Measurements from ENCODE around the gene FBXO5. TPM values are rescaled to one million over a fixed set of nuclear protein-coding genes. Genes with fewer than 3 reads are reported as not detected.

Gene FBXO5
- polyA plus RNA-seq, 1 of the 3 experiments (the other 2 are of a cell fraction): 12.5 TPM

DNA sequence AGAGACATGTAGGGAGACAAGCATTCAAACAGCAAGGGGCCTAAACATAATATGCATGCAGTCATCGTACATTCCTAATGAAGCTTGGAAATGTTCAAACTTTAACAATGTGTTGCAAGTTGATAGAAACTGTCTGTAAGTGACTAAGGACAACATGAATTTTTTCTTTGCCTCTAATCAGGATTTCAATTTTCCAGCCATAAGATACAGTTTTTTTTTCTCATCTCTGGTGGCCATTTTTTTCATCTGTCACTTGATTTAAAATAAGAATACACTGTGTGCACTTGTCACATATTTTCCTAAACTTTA is 41.8 kb upstream of the FBXO5 start:
- H2AFZ ChIP-seq (ENCODE audit: low read depth): no peak overlapping the region

More for the DNA sequence above, 41.8 kb upstream of the FBXO5 start:
- no peaks in the 10 kb centered on the region for H3K4me1 ChIP-seq (ENCODE audit: control insufficient read depth in 1 of 2, insufficient read depth in 2 of 2, low read depth in 1 of 2, low read length in 1 of 2)
- no peaks in the 10 kb centered on the region for H3K27me3 ChIP-seq (ENCODE audit: insufficient read depth)
- no peak overlapping the region for H3K27ac ChIP-seq (ENCODE audit: low read depth in 2 of 2, low read length in 1 of 2)
- ChIA-PET CTCF (interaction anchor here (0.6 to 2.0 kb wide), 18 partner anchors 9 to 1600 kb away, joined by 3 to 10 read pairs (median 3); no protein-coding TSS in a partner anchor), POLR2A (no interaction called here)
- H3K4me2 ChIP-seq: no peak overlapping the region
- DNase-seq: no peak
- H4K20me1 ChIP-seq (ENCODE audit: insufficient read depth): no peaks in the 10 kb centered on the region
- no peak overlapping the region for H3K4me3 ChIP-seq (ENCODE audit: low read depth in 2 of 2, low read length in 1 of 2)
- peaks cover 8% of the 10 kb centered on the region for H3F3A ChIP-seq (replicated peaks; ENCODE audit: insufficient read depth)
- no peak for TF ChIP-seq FOSL2 (IDR thresholded peaks at IDR 0.05; ENCODE audit: borderline replicate concordance, low read depth)
- no peak for TF ChIP-seq RCOR1 (IDR thresholded peaks at IDR 0.05; ENCODE audit: low read length)
- no peak for TF ChIP-seq RAD21 (IDR thresholded peaks at IDR 0.05; ENCODE audit: low read length)
- TF ChIP-seq, protein P1, sequence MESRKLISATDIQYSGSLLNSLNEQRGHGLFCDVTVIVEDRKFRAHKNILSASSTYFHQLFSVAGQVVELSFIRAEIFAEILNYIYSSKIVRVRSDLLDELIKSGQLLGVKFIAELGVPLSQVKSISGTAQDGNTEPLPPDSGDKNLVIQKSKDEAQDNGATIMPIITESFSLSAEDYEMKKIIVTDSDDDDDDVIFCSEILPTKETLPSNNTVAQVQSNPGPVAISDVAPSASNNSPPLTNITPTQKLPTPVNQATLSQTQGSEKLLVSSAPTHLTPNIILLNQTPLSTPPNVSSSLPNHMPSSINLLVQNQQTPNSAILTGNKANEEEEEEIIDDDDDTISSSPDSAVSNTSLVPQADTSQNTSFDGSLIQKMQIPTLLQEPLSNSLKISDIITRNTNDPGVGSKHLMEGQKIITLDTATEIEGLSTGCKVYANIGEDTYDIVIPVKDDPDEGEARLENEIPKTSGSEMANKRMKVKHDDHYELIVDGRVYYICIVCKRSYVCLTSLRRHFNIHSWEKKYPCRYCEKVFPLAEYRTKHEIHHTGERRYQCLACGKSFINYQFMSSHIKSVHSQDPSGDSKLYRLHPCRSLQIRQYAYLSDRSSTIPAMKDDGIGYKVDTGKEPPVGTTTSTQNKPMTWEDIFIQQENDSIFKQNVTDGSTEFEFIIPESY (IDR thresholded peaks at IDR 0.05; ENCODE audit: borderline replicate concordance, low read depth): no peak
- no peak for TF ChIP-seq TAF1 (IDR thresholded peaks at IDR 0.05; ENCODE audit: borderline replicate concordance, low read depth, low read length)
- TF ChIP-seq TCF12 (IDR thresholded peaks at IDR 0.05): no peak
- TF ChIP-seq POLR2AphosphoS5 (IDR thresholded peaks at IDR 0.05; ENCODE audit: low read depth, low read length): no peak
- no peak for TF ChIP-seq NFIC (IDR thresholded peaks at IDR 0.05; ENCODE audit: borderline replicate concordance)
- no peak for TF ChIP-seq FOXM1 (IDR thresholded peaks at IDR 0.05; ENCODE audit: low read depth)
- TF ChIP-seq, protein P2, sequence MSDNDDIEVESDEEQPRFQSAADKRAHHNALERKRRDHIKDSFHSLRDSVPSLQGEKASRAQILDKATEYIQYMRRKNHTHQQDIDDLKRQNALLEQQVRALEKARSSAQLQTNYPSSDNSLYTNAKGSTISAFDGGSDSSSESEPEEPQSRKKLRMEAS (IDR thresholded peaks at IDR 0.05; ENCODE audit: low read depth): no peak
- no peak for TF ChIP-seq CHD2 (IDR thresholded peaks at IDR 0.05; ENCODE audit: low read length, partially characterized antibody)
- TF ChIP-seq JUND (IDR thresholded peaks at IDR 0.05): no peak
- no peak for TF ChIP-seq NRF1 (IDR thresholded peaks at IDR 0.05; ENCODE audit: low read depth, low read length)
- TF ChIP-seq, protein P3, sequence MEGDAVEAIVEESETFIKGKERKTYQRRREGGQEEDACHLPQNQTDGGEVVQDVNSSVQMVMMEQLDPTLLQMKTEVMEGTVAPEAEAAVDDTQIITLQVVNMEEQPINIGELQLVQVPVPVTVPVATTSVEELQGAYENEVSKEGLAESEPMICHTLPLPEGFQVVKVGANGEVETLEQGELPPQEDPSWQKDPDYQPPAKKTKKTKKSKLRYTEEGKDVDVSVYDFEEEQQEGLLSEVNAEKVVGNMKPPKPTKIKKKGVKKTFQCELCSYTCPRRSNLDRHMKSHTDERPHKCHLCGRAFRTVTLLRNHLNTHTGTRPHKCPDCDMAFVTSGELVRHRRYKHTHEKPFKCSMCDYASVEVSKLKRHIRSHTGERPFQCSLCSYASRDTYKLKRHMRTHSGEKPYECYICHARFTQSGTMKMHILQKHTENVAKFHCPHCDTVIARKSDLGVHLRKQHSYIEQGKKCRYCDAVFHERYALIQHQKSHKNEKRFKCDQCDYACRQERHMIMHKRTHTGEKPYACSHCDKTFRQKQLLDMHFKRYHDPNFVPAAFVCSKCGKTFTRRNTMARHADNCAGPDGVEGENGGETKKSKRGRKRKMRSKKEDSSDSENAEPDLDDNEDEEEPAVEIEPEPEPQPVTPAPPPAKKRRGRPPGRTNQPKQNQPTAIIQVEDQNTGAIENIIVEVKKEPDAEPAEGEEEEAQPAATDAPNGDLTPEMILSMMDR (IDR thresholded peaks at IDR 0.05): no peak; the same call in 1 of the 2 replicates
- no peak for TF ChIP-seq ELF1 (IDR thresholded peaks at IDR 0.05)
- TF ChIP-seq, protein P4, sequence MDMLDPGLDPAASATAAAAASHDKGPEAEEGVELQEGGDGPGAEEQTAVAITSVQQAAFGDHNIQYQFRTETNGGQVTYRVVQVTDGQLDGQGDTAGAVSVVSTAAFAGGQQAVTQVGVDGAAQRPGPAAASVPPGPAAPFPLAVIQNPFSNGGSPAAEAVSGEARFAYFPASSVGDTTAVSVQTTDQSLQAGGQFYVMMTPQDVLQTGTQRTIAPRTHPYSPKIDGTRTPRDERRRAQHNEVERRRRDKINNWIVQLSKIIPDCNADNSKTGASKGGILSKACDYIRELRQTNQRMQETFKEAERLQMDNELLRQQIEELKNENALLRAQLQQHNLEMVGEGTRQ (IDR thresholded peaks at IDR 0.05; ENCODE audit: borderline replicate concordance, low read depth, low read length): no peak
- TF ChIP-seq FOXJ3 (CRISPR knock-in tag; IDR thresholded peaks at IDR 0.05): no peak
- no peak for TF ChIP-seq RFX5 (IDR thresholded peaks at IDR 0.05; ENCODE audit: low read length)
- no peak for TF ChIP-seq RXRA (IDR thresholded peaks at IDR 0.05; ENCODE audit: borderline replicate concordance, low read depth)
- H3K9ac ChIP-seq: no peak overlapping the region
- 57% methylated on average over 1 of the region's 1 CpG for WGBS (ENCODE audit: low lambda C conversion rate)
- H3K79me2 ChIP-seq (ENCODE audit: insufficient read depth): no peaks in the 10 kb centered on the region
- H3K36me3 ChIP-seq (replicated peaks in 1 of 2; ENCODE audit: control insufficient read depth in 1 of 2, insufficient read depth in 2 of 2, low read length in 1 of 2): peaks cover 0 to 3% of the 10 kb centered on the region in 2 experiments
- no peaks in the 10 kb centered on the region for H3K9me2 ChIP-seq
- no peaks in the 10 kb centered on the region for H3K9me3 ChIP-seq
